Heart left ventricle (tissue), 16 donors: ENCODE results near the gene MDFIC2. TPM values are rescaled to one million over a fixed set of nuclear protein-coding genes. Genes with fewer than 3 reads are reported as not detected.

Experiments used
- ATAC-seq, 4 donors: fragments of 200-7000 bp; cut with Tn5 transposase; one replicate each; pipeline ENCODE4 v1.9.1; 2020 to 2022; ENCODE audit warnings: moderate library complexity in 4 of 4, mild to moderate bottlenecking in 3 of 4, moderate number of reproducible peaks in 1 of 4
- DNase-seq, 5 donors: peaks; one replicate each; pipeline ENCODE4 v3.0.0-alpha.2; 2020
- H3K27ac ChIP-seq, 12 donors: fragments of 200-600 bp; sonication (generic) in 4 of 12; one replicate each; pipeline versions ENCODE4 v1.5.0 to v1.8.0; 2016 to 2022; ENCODE audit warnings: mild to moderate bottlenecking in 2 of 12
- H3K27me3 ChIP-seq, 9 donors: fragments of 200-600 bp; sonication (generic) in 2 of 9; one replicate each; pipeline versions ENCODE4 v1.5.1 to v1.8.0; 2016 to 2022; ENCODE audit warnings: mild to moderate bottlenecking in 3 of 9
- H3K36me3 ChIP-seq, 9 donors: fragments of 200-600 bp; sonication (generic) in 2 of 9; one replicate each; pipeline versions ENCODE4 v1.5.0 to v1.8.0; 2018 to 2022; ENCODE audit warnings: mild to moderate bottlenecking in 2 of 9
- H3K4me1 ChIP-seq, 12 donors: fragments of 200-600 bp; sonication (generic) in 4 of 12; one replicate each; pipeline versions ENCODE4 v1.5.0 to v1.8.0; 2016 to 2022; ENCODE audit warnings: mild to moderate bottlenecking in 3 of 12
- H3K4me3 ChIP-seq, 12 donors: fragments of 200-600 bp; sonication (generic) in 4 of 12; one replicate each; pipeline versions ENCODE4 v1.5.0 to v1.8.0; 2017 to 2022; ENCODE audit warnings: mild to moderate bottlenecking in 9 of 12, moderate library complexity in 4 of 12
- H3K9me3 ChIP-seq, 12 donors: fragments of 200-600 bp; sonication (generic) in 4 of 12; one replicate each; pipeline versions ENCODE4 v1.5.0 to v1.8.0; 2016 to 2022; ENCODE audit warnings: mild to moderate bottlenecking in 1 of 12
- CTCF ChIP-seq, 12 donors: fragments of 200-600 bp; sonication (generic) in 4 of 12; IDR thresholded peaks; one replicate each; pipeline versions ENCODE4 v1.5.0 to v1.8.0; 2018 to 2022; ENCODE audit warnings: antibody characterized with exemption in 12 of 12, mild to moderate bottlenecking in 5 of 12
- POLR2A ChIP-seq, 2 donors: fragments of 450-650 bp; IDR thresholded peaks; one replicate each; pipeline ENCODE4 v1.6.1; 2017; ENCODE audit warnings: antibody characterized with exemption in 2 of 2, mild to moderate bottlenecking in 2 of 2, moderate library complexity in 2 of 2
- WGBS, 4 donors: extraction: QIAGEN DNeasy Blood & Tissue Kit in 2 of 4; methylation state at CpG; one replicate each; pipeline versions ENCODE4 v1.1.5 to v1.1.7; 2013 to 2018; 5-methylcytosine and 5-hydroxymethylcytosine counted together
- intact Hi-C, 10 donors: fragments of 100-400 bp; cut with DNase I; formaldehyde crosslinking; loops; one replicate each; pipeline versions ENCODE4 v1.11.1 to v1.14.2; 2022
- polyA plus RNA-seq, 2 donors: library from polyadenylated mRNA; stranded (reverse); fragments of 200-250 nt; gene quantifications; one replicate each; pipeline ENCODE4 v1.2.3, GENCODE V29; 2013
- total RNA-seq, 9 donors: library from RNA; depleted of rRNA in 2 of 9; stranded (reverse); fragments of >200 nt in 2 of 9; fragmentation: NEBNext Ultra II Directional in 3 of 9; extraction: Animal tissue kit (Norgen Biotek cat#: 25700) in 3 of 9; gene quantifications; one replicate each; pipeline versions ENCODE4 v1.1.0 to v1.2.4, GENCODE V29; 2016 to 2023
- donor health status: ischemic (EF 13 %, LVEDD 7.1; RV severe dilation, severe dysfunction).
- donor health status: healthy with polysubstance abuse.
- donor health status: DM: no; HTN: yes; CAD: no.
- donor health status: DM: no; HTN: no; CAD: no.
- donor health status: ischemic (EF 25% LVEDD 6.9; RV normal size, moderate dysfunction).
- donor health status: ischemic (EF 25% LVEDD 5.7; RV mildly dilated, moderate dysfunction).
- donor health status: healthy.
- donor health status: DM: yes; HTN: yes; CAD: no.
- donor health status: ischemic (EF 35%, LVEDD 5.7; RV mildly dilated, moderate dysfunction).
- donor health status: nonischemic (EF 11% LVEDD 7.7; RV severe dilation, severe dysfunction).
- donor health status: DM: yes; HTN: yes; CAD: no.
- donor health status: PGD.
- donor health status: ischemic (EF 29% LVEDD 5.4; RV normal size, mild dysfunction).
- donor health status: nonischemic (EF 23%, LVEDD 6.1; RV moderate dilation, normal function).

The MDFIC2 gene
- total and polyA plus RNA-seq, 11 donors: not detected

GRCh38 chr3:70201975-70202374 is 110.5 kb downstream of the MDFIC2 start:
- Histone ChIP-seq H3K36me3 (no peaks in the 10 kb centered on the region), H3K9me3 (no peaks in the 10 kb centered on the region), H3K4me3 (no peak overlapping the region), H3K27ac (no peak overlapping the region), H3K4me1 (no peaks in the 10 kb centered on the region), H3K27me3 (peaks cover 0 to 6% (median 0%) of the 10 kb centered on the region in 9 donors)
- TF ChIP-seq POLR2A (IDR thresholded peaks at IDR 0.05): no peak
- TF ChIP-seq CTCF (IDR thresholded peaks at IDR 0.05): no peak
- ATAC-seq (no peak), DNase-seq (no peak)
- intact Hi-C loops: no loop called here

DNA sequence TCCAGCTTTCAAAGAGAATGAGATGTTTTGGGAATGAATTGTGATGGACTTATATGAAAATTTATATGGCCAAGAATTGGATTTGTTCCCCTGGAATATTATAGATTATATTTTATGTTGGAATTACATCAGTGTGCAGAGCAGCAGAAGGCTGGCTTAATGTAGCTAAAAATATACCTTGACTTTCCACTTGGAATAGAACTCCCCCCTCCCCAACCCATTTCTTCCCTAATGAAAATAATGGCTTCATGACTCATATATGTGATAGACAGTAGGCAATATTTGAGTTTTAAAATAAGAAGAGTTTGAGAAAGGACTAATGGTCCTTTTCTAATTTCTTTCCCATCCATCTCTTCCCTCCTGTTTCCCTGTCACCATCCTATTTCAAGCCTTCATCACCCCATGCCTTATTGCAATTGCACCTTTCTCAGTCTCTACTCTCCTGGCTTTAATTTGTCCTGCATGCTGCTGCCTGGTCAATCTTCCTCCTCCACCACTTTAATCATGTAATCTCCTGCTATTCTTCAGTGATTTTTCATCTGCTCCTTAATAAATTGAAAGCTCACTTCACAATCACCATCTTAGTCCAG is 122.5 kb downstream of the MDFIC2 start:
- Histone ChIP-seq H3K4me3 (no peak overlapping the region), H3K9me3 (no peaks in the 10 kb centered on the region), H3K27me3 (peaks cover 0 to 7% (median 0%) of the 10 kb centered on the region in 9 donors), H3K27ac (no peak overlapping the region), H3K4me1 (no peaks in the 10 kb centered on the region), H3K36me3 (no peaks in the 10 kb centered on the region)
- ATAC-seq (no peak), DNase-seq (no peak)
- no peak for TF ChIP-seq POLR2A (IDR thresholded peaks at IDR 0.05)
- no peak for TF ChIP-seq CTCF (IDR thresholded peaks at IDR 0.05)
- intact Hi-C loops: no loop called here

DNA sequence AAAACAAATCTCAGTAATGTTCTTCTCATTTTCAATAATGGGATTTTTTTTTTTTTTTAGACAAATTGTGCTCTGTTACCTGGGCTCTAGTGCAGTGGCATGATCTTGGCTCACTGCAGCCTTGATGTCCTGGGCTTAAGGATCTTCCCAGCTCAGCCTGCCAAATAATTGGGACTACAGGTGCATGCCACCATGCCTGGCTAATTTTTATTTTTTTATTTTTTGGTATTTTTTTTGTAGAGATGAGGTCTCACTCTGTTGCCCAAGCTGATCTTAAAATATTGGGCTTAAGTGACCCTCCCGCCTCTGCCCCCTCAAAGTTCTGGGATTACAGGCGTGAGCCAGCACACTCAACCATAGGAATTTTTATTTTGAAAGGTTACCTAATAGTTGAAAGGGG is 126.2 kb downstream of the MDFIC2 start:
- peaks cover 0 to 25% (median 0%) of the 10 kb centered on the region in 9 donors for H3K27me3 ChIP-seq
- no peak overlapping the region for H3K4me3 ChIP-seq
- H3K4me1 ChIP-seq: no peaks in the 10 kb centered on the region
- 92 to 97% (median 95%) methylated on average over 2 of the region's 2 CpGs for WGBS, 4 donors
- DNase-seq (no peak), ATAC-seq (no peak)
- no peaks in the 10 kb centered on the region for H3K36me3 ChIP-seq
- TF ChIP-seq POLR2A (IDR thresholded peaks at IDR 0.05) (no peak), CTCF (IDR thresholded peaks at IDR 0.05) (no peak)
- H3K9me3 ChIP-seq: no peaks in the 10 kb centered on the region
- no peak overlapping the region for H3K27ac ChIP-seq
- intact Hi-C loops: no loop called here

DNA sequence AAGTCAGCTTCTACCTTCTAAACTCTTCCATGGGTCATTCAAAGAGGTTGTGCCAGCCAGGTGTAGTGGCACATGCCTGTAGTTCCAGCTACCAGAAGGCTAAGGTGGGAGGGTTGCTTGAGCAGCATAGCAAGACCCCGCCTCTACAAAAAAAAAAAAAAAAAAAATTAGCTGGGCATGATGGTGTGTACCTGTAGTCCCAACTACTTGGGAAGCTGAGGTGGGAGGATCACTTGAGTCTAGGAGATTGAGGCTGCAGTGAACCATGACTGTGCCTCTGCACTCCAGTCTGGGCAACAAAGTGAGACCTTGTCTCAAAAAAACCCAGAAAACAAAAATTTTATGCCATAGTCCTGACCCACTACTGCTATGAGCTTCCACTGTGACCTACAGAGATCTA is 126.8 kb downstream of the MDFIC2 start:
- Histone ChIP-seq H3K27me3 (peaks cover 0 to 25% (median 0%) of the 10 kb centered on the region in 9 donors), H3K27ac (no peak overlapping the region), H3K4me1 (no peaks in the 10 kb centered on the region), H3K4me3 (no peak overlapping the region), H3K36me3 (no peaks in the 10 kb centered on the region), H3K9me3 (no peaks in the 10 kb centered on the region)
- no peak for DNase-seq
- intact Hi-C loops: no loop called here
- ATAC-seq: no peak
- TF ChIP-seq POLR2A (IDR thresholded peaks at IDR 0.05) (no peak), CTCF (IDR thresholded peaks at IDR 0.05) (no peak)
- WGBS, 4 donors: 76 to 100% (median 87%) methylated on average over 1 of the region's 1 CpG
